ENCODE data around the gene ZNF823.
"Not testable (repeated sequence)": the region's sequence is repeated elsewhere in the genome, so short reads cannot be mapped to it uniquely, and the experiment has no call there.

The ZNF823 gene

GRCh38 chr19:11699931-11700794 is 38.6 kb downstream of the ZNF823 start:
- H3K27me3 Mint-ChIP-seq: peaks cover 7% of the 10 kb centered on the region
- H3K4me1 Mint-ChIP-seq (ENCODE audit: low read depth): peaks cover 3% of the 10 kb centered on the region
- H3K4me3 Mint-ChIP-seq: no peak overlapping the region
- H3K9me3 Mint-ChIP-seq (ENCODE audit: low read depth): no peaks in the 10 kb centered on the region
- no peak overlapping the region for H3K27ac Mint-ChIP-seq
- H3K36me3 Mint-ChIP-seq: no peaks in the 10 kb centered on the region

DNA sequence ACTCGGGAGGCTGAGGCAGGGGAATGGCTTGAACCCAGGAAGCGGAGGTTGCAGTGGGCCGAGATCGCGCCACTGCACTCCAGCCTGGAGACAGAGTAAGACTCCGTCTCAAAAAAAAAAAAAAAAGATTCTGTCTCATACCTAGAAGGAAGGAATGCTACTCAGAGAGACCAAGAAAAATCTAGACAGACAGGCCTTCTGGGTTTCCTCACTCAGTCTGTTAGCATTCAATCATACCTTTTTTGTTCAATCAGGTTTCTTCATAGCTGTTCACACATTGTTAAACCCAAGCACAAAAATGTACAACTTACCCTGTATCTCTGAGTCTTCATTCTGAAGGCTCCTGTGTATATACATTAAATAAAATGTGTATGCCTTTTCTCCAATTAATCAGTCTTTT is 40.5 kb downstream of the ZNF823 start:
- Mint-ChIP-seq H3K9me3 (ENCODE audit: low read depth) (no peaks in the 10 kb centered on the region), H3K4me3 (no peak overlapping the region), H3K27me3 (peaks cover 15% of the 10 kb centered on the region), H3K27ac (no peak overlapping the region), H3K36me3 (no peaks in the 10 kb centered on the region), H3K4me1 (ENCODE audit: low read depth) (peaks cover 14% of the 10 kb centered on the region)

DNA sequence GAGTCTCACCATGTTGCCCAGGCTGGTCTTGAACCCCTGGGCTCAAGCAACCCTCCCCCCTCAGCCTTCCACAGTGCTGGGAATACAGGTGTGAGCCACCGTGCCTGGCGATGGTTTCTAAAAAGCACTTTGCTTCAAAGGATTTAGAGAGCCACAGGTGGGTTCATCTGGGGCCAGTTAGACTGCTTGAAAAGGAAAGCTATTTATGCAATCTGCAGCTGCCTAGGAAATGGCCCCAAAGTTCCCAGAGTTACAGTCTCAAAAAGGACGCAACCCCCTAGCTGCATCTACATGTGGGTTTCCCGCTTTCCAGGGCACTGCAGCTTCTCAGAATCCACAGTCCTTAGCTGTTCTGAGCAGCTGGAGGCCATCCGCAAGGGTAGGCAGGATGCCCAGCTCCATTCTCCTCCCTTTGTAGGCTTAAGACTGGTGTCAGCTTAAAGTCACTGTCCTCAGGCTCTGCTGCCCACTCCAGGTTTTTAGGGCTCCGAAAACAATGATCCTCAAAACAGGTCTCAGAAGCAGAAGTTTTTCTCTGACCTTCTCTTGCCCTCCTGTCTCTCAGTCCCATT is 41.4 kb downstream of the ZNF823 start:
- no peaks in the 10 kb centered on the region for H3K36me3 Mint-ChIP-seq

DNA sequence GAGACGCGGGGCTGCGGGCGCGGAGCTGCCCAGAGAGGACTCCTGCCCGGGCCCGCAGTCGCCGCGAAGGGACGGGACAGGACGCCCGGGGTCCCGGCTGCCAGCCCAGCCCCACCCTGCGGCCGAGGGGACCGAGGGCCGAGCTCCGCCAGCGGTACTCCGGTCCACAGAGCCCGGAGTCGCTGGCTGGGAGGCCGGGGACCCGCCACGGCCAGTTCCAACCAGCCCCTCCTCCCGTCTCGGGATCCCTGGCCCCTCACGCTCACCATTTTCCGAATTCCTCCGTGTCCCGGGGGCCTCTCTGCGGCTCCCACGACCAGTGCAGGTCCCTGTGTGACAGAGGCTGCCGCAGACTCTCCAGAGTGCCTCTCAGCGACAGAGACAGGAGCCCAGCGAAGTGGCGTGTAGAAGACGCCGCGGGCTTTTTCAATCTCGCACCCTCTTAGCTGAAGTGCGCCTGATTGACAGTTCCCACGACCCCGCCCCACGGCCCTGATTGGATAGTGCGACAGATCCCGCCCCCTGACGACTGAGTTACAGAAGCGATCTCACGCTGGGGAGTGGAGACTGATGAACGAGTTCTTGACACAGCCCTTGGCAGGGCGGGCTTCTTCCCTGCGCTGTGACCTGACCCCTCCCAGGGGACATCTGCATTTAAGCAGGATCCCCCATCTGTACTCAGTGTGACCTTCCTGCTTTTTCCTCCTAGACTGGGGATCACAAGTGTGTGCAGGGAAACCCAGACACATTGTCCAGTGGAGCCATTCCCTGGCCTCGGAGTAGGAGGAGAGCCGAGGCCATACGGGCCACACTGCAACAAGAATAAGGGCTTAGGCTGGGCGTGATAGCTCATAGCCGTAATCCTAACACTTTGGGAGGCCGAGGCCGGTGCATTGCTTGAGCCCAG is 44.0 kb downstream of the ZNF823 start:
- Mint-ChIP-seq H3K36me3 (no peaks in the 10 kb centered on the region), H3K9me3 (ENCODE audit: low read depth) (no peaks in the 10 kb centered on the region), H3K4me1 (ENCODE audit: low read depth) (peaks cover 15% of the 10 kb centered on the region), H3K4me3 (peak overlapping the region; percentile 98), H3K27me3 (peaks cover 21% of the 10 kb centered on the region), H3K27ac (peak overlapping the region; percentile 86)

More for the DNA sequence above, 41.4 kb downstream of the ZNF823 start:
- Mint-ChIP-seq H3K27me3 (peaks cover 19% of the 10 kb centered on the region), H3K4me1 (ENCODE audit: low read depth) (peaks cover 17% of the 10 kb centered on the region), H3K4me3 (no peak overlapping the region), H3K27ac (no peak overlapping the region), H3K9me3 (ENCODE audit: low read depth) (no peaks in the 10 kb centered on the region)

- H3K4me3 Mint-ChIP-seq: peak overlapping the region; percentile 84
- no peak overlapping the region for H3K27ac Mint-ChIP-seq
- H3K9me3 Mint-ChIP-seq (ENCODE audit: low read depth): no peaks in the 10 kb centered on the region
- H3K27me3 Mint-ChIP-seq: peaks cover 26% of the 10 kb centered on the region
- H3K36me3 Mint-ChIP-seq: peaks cover 2% of the 10 kb centered on the region
- H3K4me1 Mint-ChIP-seq (ENCODE audit: low read depth): peaks cover 15% of the 10 kb centered on the region
Measured at GRCh38 chr19:11693505-11694499, 44.9 kb downstream of the ZNF823 start.

DNA sequence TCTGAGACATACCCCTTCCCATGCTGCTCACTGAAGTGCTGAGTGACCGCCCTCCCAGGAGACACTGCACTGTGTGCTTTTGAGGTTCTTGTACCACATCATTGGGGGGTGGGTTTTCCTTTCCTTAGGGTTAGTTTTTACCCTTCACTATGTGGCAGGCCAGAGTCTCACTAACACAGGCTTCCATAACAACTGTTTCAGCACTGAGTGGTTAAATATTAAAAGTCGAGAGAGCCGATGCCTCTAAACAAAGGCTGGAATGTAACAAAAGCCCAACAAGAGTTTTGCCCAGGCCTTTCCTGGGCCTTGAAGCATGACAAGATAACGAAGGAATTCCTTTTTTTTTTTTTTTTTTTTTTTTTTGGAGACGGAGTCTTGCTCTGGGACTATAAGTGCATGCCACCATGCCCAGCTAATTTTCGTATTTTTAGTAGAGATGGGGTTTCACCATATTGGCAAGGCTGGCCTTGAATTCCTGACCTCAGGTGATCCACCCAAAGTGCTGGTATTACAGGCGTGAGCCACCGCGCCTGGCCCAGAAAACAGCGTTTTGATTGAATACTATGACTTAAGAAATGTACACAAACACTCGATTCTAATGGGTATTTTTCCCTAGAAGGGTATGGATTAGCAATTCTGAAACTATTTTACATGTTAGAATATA is 46.5 kb downstream of the ZNF823 start:
- Mint-ChIP-seq H3K9me3 (ENCODE audit: low read depth) (no peaks in the 10 kb centered on the region), H3K36me3 (peaks cover 2% of the 10 kb centered on the region), H3K27me3 (peaks cover 26% of the 10 kb centered on the region), H3K27ac (no peak overlapping the region), H3K4me3 (peak overlapping the region; percentile 28), H3K4me1 (ENCODE audit: low read depth) (peaks cover 15% of the 10 kb centered on the region)

DNA sequence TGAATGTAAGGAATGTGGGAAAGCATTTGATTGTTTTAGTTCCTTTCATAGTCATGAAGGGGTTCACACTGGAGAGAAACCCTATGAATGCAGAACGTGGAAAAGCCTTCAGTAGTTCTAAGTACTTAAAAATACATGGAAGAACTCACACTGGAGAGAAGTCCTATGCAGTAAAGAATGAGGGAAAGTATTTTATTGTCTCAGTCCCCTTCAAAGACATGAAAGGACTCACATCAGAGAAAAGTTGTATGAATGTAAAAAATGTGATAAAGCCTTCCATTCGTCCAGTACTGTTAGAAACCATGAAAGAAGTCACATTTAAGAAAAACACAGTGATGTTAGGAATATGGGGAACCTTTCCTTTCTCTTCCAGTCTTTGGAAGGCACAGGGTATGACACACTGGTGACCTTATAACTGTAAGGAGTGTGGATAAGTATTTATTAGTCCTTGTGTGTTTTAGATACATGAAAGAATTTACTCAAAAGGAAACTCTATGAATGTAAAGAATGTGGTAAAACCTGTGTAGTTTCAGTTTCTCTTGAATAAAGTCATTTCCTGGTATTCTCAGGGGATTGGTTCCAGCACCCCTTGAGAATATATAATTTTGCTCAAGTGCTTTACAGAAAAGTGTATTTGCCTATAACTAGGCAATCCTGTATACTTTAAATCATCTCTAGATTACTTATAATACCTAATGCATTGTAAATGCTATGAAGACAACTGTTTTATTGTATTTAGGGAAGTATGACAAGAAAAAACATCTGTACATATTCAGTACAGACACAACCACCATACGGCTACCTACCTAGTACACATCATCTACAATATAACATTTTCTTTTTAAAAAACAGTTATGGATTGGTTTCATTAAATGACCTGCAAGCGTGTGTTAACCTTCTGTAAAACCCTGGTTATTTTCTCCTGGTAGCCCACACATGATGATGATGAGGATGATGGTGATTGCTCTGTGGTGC is 52.8 kb downstream of the ZNF823 start:
- H3K4me3 Mint-ChIP-seq: no peak overlapping the region
- peaks cover 9% of the 10 kb centered on the region for H3K36me3 Mint-ChIP-seq
- H3K27me3 Mint-ChIP-seq: peaks cover 9% of the 10 kb centered on the region
- H3K9me3 Mint-ChIP-seq (ENCODE audit: low read depth): peaks cover 29% of the 10 kb centered on the region
- H3K4me1 Mint-ChIP-seq (ENCODE audit: low read depth): peaks cover 3% of the 10 kb centered on the region
- H3K27ac Mint-ChIP-seq: no peak overlapping the region

GRCh38 chr19:11684987-11685675 is 53.6 kb downstream of the ZNF823 start:
- H3K27ac Mint-ChIP-seq: no peak overlapping the region
- H3K27me3 Mint-ChIP-seq: peaks cover 9% of the 10 kb centered on the region
- H3K9me3 Mint-ChIP-seq (ENCODE audit: low read depth): peaks cover 34% of the 10 kb centered on the region
- peaks cover 11% of the 10 kb centered on the region for H3K36me3 Mint-ChIP-seq
- H3K4me1 Mint-ChIP-seq (ENCODE audit: low read depth): peaks cover 3% of the 10 kb centered on the region
- H3K4me3 Mint-ChIP-seq: no peak overlapping the region

DNA sequence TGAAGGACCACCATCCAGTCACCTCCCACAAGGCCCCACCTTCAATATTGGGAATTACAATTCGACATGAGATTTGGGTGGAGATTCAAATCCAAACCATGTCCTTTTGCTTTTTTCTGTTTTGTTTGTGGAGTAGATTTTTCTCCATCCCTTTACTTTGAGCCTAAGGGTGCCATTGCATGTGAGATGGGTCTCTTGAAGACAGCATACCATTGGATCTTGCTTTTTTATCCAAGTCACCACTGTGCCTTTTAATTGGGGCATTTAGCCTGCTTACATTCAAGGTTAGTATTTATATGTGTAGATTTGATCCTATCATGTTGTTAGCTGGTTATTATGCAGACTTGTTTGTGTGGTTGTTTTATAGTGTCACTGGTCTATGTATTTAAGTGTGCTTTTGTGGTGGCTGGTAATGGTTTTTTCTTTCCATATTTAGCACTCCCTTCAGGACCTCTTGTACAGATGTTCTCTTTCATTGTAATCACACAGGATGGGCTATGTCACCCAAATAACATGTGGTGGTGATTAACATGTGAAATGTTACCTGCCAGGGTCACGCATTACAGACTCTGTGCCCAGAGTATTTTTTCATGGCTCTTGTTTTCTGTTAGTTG is 58.0 kb downstream of the ZNF823 start:
- Mint-ChIP-seq H3K4me3 (no peak overlapping the region), H3K36me3 (peaks cover 10% of the 10 kb centered on the region), H3K9me3 (ENCODE audit: low read depth) (peaks cover 29% of the 10 kb centered on the region), H3K4me1 (ENCODE audit: low read depth) (peaks cover 2% of the 10 kb centered on the region), H3K27me3 (peaks cover 6% of the 10 kb centered on the region), H3K27ac (no peak overlapping the region)

GRCh38 chr19:11678504-11678903 is 60.2 kb downstream of the ZNF823 start:
- peaks cover 18% of the 10 kb centered on the region for H3K27me3 Mint-ChIP-seq
- H3K4me1 Mint-ChIP-seq (ENCODE audit: low read depth): peaks cover 8% of the 10 kb centered on the region
- no peak overlapping the region for H3K27ac Mint-ChIP-seq
- H3K9me3 Mint-ChIP-seq (ENCODE audit: low read depth): peaks cover 19% of the 10 kb centered on the region
- H3K4me3 Mint-ChIP-seq: no peak overlapping the region
- peaks cover 10% of the 10 kb centered on the region for H3K36me3 Mint-ChIP-seq

- not testable (repeated sequence) for H3K36me3 Mint-ChIP-seq; H3K4me1 Mint-ChIP-seq (ENCODE audit: low read depth); H3K4me3 Mint-ChIP-seq; H3K27ac Mint-ChIP-seq
- peaks cover 23% of the 10 kb centered on the region for H3K27me3 Mint-ChIP-seq
- H3K9me3 Mint-ChIP-seq (ENCODE audit: low read depth): peaks cover 10% of the 10 kb centered on the region
Measured at GRCh38 chr19:11676661-11677600, 61.8 kb downstream of the ZNF823 start.
